ENCODE results near the gene WTIP. TPM values are rescaled to one million over a fixed set of nuclear protein-coding genes. Genes with fewer than 3 reads are reported as not detected.

Gene WTIP
- total and polyA plus RNA-seq, 2 of the 4 experiments (the other 2 are of a cell fraction): 30.3 to 48.9 TPM

Other genes starting within 250 kb of the WTIP start
- 13.8 and 15.0 TPM in 2 replicates for gene GARRE1, start 227.2 kb upstream of the WTIP start, total RNA-seq (2012; rRNA removed)
- 16.9 and 21.5 TPM in 2 replicates for gene GARRE1, start 227.2 kb upstream of the WTIP start, polyA plus RNA-seq (2012; rRNA removed)
- 142 and 147 TPM in 2 replicates for gene GPI, start 116.6 kb upstream of the WTIP start, total RNA-seq (2012; rRNA removed)
- gene GPI, start 116.6 kb upstream of the WTIP start, polyA plus RNA-seq (2012; rRNA removed): 239 and 245 TPM in 2 replicates
- 10.6 and 12.2 TPM in 2 replicates for gene PDCD2L, start 77.4 kb upstream of the WTIP start, total RNA-seq (2012; rRNA removed)
- 12.1 and 13.0 TPM in 2 replicates for gene PDCD2L, start 77.4 kb upstream of the WTIP start, polyA plus RNA-seq (2012; rRNA removed)
- 135 and 153 TPM in 2 replicates for gene UBA2, start 53.4 kb upstream of the WTIP start, total RNA-seq (2012; rRNA removed)
- gene UBA2, start 53.4 kb upstream of the WTIP start, polyA plus RNA-seq (2012; rRNA removed): 82.3 and 82.8 TPM in 2 replicates
- gene SCGB2B2, start 195.4 kb downstream of the WTIP start, total RNA-seq (2012; rRNA removed): not detected in 2 replicates
- gene SCGB2B2, start 195.4 kb downstream of the WTIP start, polyA plus RNA-seq (2012; rRNA removed): 0.03 TPM in 1 of 2 replicates, not detected in the other
- gene ZNF302, start 195.9 kb downstream of the WTIP start, total RNA-seq (2012; rRNA removed): 9.5 and 11.1 TPM in 2 replicates
- gene ZNF302, start 195.9 kb downstream of the WTIP start, polyA plus RNA-seq (2012; rRNA removed): 5.9 and 9.1 TPM in 2 replicates